Effector memory CD8-positive, alpha-beta T cell (primary cell): Measurements from ENCODE around the gene PDE10A.

ENCODE experiments used
- ATAC-seq: fragments of 150-1000 bp; cut with Tn5 transposase; replicated peaks from 2 replicates; pipeline ENCODE4 v1.10.0; 2021; ENCODE audit warnings: mild to moderate bottlenecking, moderate library complexity
- DNase-seq, 3 experiments: peaks; one replicate each; pipeline ENCODE4 v3.0.0; 2021
- H3K27ac Mint-ChIP-seq, 2 donors: one replicate each; pipeline ENCODE4 v1.8.0; 2022; ENCODE audit warnings: mild to moderate bottlenecking in 2 of 2, mixed read lengths in 2 of 2, moderate library complexity in 2 of 2
- H3K27me3 Mint-ChIP-seq, 2 donors: one replicate each; pipeline ENCODE4 v1.8.0; 2022; ENCODE audit warnings: mixed read lengths in 2 of 2
- H3K36me3 Mint-ChIP-seq: one replicate; pipeline ENCODE4 v1.8.0; 2022; ENCODE audit warnings: mild to moderate bottlenecking, moderate library complexity, mixed read lengths; ENCODE audit not compliant: insufficient read depth
- H3K4me1 Mint-ChIP-seq, 2 donors: one replicate each; pipeline ENCODE4 v1.8.0; 2022; ENCODE audit warnings: low read depth in 2 of 2, mixed read lengths in 2 of 2
- H3K4me3 Mint-ChIP-seq, 2 donors: one replicate each; pipeline ENCODE4 v1.8.0; 2022; ENCODE audit warnings: mild to moderate bottlenecking in 2 of 2, mixed read lengths in 2 of 2, moderate library complexity in 2 of 2
- H3K9me3 Mint-ChIP-seq, 2 donors: one replicate each; pipeline ENCODE4 v1.8.0; 2022; ENCODE audit warnings: mixed read lengths in 2 of 2

Gene PDE10A

GRCh38 chr6:165692106-165692653, 29.1 kb upstream of the PDE10A start:
- Mint-ChIP-seq H3K27me3 (peaks cover 6 to 7% of the 10 kb centered on the region in 2 donors), H3K9me3 (peaks cover 7 to 12% of the 10 kb centered on the region in 2 donors), H3K4me3 (no peak overlapping the region), H3K4me1 (no peaks in the 10 kb centered on the region), H3K27ac (no peak overlapping the region), H3K36me3 (no peaks in the 10 kb centered on the region)
- ATAC-seq (no peak), DNase-seq (no peak)

DNA sequence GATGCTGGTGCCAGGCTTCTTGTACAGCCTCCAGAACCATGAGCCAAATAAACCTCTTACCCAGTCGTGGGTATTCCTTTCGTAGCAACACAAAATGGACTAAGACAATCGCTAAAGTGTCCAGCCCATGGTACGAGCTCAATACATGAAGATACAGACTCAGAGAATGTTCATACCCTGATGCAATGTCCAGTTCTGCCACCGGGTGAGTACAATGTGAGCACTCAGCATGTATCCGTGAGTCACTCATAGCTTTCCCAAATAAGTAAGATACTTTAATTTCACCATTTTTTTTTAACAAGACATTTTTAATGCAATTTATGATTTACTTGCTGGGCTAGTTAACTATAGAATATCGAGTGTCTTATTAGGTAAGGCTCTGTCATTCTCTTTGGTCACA, 26.7 kb upstream of the PDE10A start:
- no peak for ATAC-seq
- Mint-ChIP-seq H3K27ac (no peak overlapping the region), H3K4me3 (no peak overlapping the region), H3K9me3 (peaks cover 7% of the 10 kb centered on the region in 2 donors), H3K36me3 (no peaks in the 10 kb centered on the region), H3K27me3 (peaks cover 0 to 1% of the 10 kb centered on the region in 2 donors), H3K4me1 (no peaks in the 10 kb centered on the region)
- no peak for DNase-seq

DNA sequence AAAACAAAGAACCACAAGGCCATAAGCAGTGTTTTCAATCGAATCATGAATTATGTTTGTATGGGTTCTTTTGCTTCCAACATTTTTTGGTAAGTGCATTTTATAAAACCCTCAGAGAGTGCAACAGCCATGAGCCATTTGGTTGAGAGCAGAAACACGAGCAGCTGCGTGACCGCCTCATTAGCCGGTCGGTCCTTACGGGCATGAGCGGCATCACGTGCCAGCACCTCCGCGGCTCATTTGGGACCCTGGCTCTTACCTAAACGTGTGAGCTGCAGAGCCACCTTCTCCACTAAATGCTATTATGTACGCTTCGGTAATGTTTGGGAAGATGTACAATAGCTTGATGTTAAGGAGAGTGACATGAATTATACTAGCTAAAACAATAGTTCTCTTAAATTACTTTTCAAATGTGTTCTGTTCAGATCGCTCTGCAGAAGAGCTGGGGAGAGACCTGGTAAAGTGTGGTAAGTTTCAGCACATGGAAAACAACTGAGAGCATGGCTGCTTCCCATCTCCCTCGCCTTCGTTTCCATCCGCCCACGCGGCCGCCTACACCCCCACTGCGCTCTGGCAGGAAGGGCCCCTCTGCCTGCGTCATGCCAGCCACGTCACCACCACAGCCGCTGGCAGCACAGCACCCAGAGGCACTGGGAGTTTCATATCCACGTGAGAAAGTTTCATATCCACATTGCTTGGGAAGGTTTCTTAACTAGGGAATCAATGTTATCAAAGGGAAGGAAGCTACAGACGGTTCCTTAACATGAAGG, 23.7 kb upstream of the PDE10A start:
- peaks cover 7% of the 10 kb centered on the region in 2 donors for H3K9me3 Mint-ChIP-seq
- no peak overlapping the region for H3K4me3 Mint-ChIP-seq
- H3K4me1 Mint-ChIP-seq = no peaks in the 10 kb centered on the region
- DNase-seq (no peak), ATAC-seq (no peak)
- H3K27ac Mint-ChIP-seq = peak overlapping the region in 1 of 2 donors; percentile 54
- H3K36me3 Mint-ChIP-seq = no peaks in the 10 kb centered on the region
- peaks cover 0 to 5% of the 10 kb centered on the region in 2 donors for H3K27me3 Mint-ChIP-seq

GRCh38 chr6:165685302-165685701, 22.3 kb upstream of the PDE10A start:
- H3K4me3 Mint-ChIP-seq = no peak overlapping the region

GRCh38 chr6:165684333-165684732, 21.3 kb upstream of the PDE10A start:
- H3K27me3 Mint-ChIP-seq = peaks cover 0 to 5% of the 10 kb centered on the region in 2 donors
- no peak for ATAC-seq
- peaks cover 3% of the 10 kb centered on the region for H3K36me3 Mint-ChIP-seq
- no peaks in the 10 kb centered on the region for H3K4me1 Mint-ChIP-seq
- H3K27ac Mint-ChIP-seq = no peak overlapping the region
- H3K4me3 Mint-ChIP-seq = no peak overlapping the region
- peaks cover 2% of the 10 kb centered on the region in 2 donors for H3K9me3 Mint-ChIP-seq
- DNase-seq = no peak

More at GRCh38 chr6:165685302-165685701, 22.3 kb upstream of the PDE10A start:
- ATAC-seq (no peak), DNase-seq (no peak)
- peaks cover 0 to 5% of the 10 kb centered on the region in 2 donors for H3K27me3 Mint-ChIP-seq
- H3K27ac Mint-ChIP-seq = no peak overlapping the region
- H3K9me3 Mint-ChIP-seq = peaks cover 5 to 7% of the 10 kb centered on the region in 2 donors
- H3K4me1 Mint-ChIP-seq = no peaks in the 10 kb centered on the region
- peaks cover 2% of the 10 kb centered on the region for H3K36me3 Mint-ChIP-seq

- H3K4me1 Mint-ChIP-seq = no peaks in the 10 kb centered on the region
- ATAC-seq (no peak), DNase-seq (no peak)
- H3K27me3 Mint-ChIP-seq = peaks cover 0 to 5% of the 10 kb centered on the region in 2 donors
- H3K27ac Mint-ChIP-seq = no peak overlapping the region
- H3K4me3 Mint-ChIP-seq = no peak overlapping the region
- peaks cover 7 to 15% of the 10 kb centered on the region in 2 donors for H3K9me3 Mint-ChIP-seq
- peaks cover 3% of the 10 kb centered on the region for H3K36me3 Mint-ChIP-seq
Measured at GRCh38 chr6:165680975-165681374, 17.9 kb upstream of the PDE10A start.

- Mint-ChIP-seq H3K27me3 (peaks cover 0 to 5% of the 10 kb centered on the region in 2 donors), H3K36me3 (peaks cover 3% of the 10 kb centered on the region), H3K4me3 (no peak overlapping the region), H3K4me1 (no peaks in the 10 kb centered on the region), H3K27ac (no peak overlapping the region), H3K9me3 (peaks cover 7 to 15% of the 10 kb centered on the region in 2 donors)
- no peak for DNase-seq
- ATAC-seq = no peak
Measured at GRCh38 chr6:165679326-165679725, 16.3 kb upstream of the PDE10A start.

DNA sequence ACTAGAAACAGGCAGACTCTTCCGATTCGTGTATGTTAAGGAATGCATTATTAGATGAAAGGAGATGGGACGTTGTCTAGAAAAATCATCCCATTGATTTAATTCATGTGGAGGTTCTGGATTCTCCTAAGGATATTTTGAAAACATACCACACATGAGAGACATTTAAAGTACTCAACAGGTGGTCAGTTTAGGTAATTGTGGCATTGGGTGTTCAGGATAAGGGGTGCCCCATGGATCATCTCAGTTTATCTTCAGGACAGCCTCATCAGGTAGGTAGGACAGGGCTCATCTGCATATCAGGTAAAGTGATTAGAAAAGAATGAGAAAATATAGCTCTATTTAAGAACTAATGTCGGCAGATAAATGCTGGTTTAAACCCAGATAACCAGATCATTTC, 15.9 kb upstream of the PDE10A start:
- Mint-ChIP-seq H3K27ac (no peak overlapping the region), H3K36me3 (peaks cover 3% of the 10 kb centered on the region), H3K4me1 (no peaks in the 10 kb centered on the region), H3K4me3 (no peak overlapping the region), H3K9me3 (peaks cover 7 to 15% of the 10 kb centered on the region in 2 donors), H3K27me3 (peaks cover 0 to 2% of the 10 kb centered on the region in 2 donors)
- no peak for ATAC-seq
- DNase-seq = no peak

DNA sequence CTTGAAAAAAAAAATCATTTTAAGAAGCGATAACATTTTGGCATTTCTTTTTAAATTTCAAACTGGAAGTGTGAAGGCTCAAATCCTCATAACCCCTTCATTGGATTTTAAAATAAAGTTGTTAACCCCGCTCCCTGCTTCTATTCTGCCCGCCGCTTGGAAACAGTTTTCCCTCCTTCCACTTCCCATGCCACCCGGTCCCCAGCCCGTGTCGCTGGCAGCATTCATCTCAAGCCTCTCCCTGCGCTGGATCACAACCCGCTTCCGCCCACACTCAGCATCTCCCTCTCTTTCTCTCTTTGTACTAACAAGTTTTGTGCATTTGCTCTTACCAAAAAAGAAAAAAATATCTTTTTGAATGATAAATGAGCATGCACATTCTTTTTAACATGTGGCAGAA, 15.4 kb upstream of the PDE10A start:
- H3K36me3 Mint-ChIP-seq = peaks cover 3% of the 10 kb centered on the region
- H3K4me1 Mint-ChIP-seq = no peaks in the 10 kb centered on the region
- H3K27me3 Mint-ChIP-seq = no peaks in the 10 kb centered on the region
- H3K9me3 Mint-ChIP-seq = peaks cover 7 to 15% of the 10 kb centered on the region in 2 donors
- DNase-seq = no peak
- H3K27ac Mint-ChIP-seq = no peak overlapping the region
- ATAC-seq = no peak
- H3K4me3 Mint-ChIP-seq = no peak overlapping the region

- no peak for ATAC-seq
- no peak overlapping the region for H3K27ac Mint-ChIP-seq
- peaks cover 3% of the 10 kb centered on the region for H3K36me3 Mint-ChIP-seq
- H3K9me3 Mint-ChIP-seq = peaks cover 9 to 15% of the 10 kb centered on the region in 2 donors
- H3K4me3 Mint-ChIP-seq = no peak overlapping the region
- no peak for DNase-seq
- no peaks in the 10 kb centered on the region for H3K4me1 Mint-ChIP-seq
- no peaks in the 10 kb centered on the region for H3K27me3 Mint-ChIP-seq
Measured at GRCh38 chr6:165677091-165677490, 14.1 kb upstream of the PDE10A start.

- peaks cover 9 to 15% of the 10 kb centered on the region in 2 donors for H3K9me3 Mint-ChIP-seq
- H3K4me3 Mint-ChIP-seq = no peak overlapping the region
- peaks cover under 1 to 3% of the 10 kb centered on the region in 2 donors for H3K27me3 Mint-ChIP-seq
- H3K27ac Mint-ChIP-seq = no peak overlapping the region
- H3K4me1 Mint-ChIP-seq = no peaks in the 10 kb centered on the region
- peaks cover 3% of the 10 kb centered on the region for H3K36me3 Mint-ChIP-seq
- DNase-seq (no peak), ATAC-seq (no peak)
Measured at GRCh38 chr6:165676435-165677068, 13.5 kb upstream of the PDE10A start.

- H3K36me3 Mint-ChIP-seq = no peaks in the 10 kb centered on the region
- H3K4me1 Mint-ChIP-seq = no peaks in the 10 kb centered on the region
Measured at GRCh38 chr6:165675120-165675519, 12.1 kb upstream of the PDE10A start.

DNA sequence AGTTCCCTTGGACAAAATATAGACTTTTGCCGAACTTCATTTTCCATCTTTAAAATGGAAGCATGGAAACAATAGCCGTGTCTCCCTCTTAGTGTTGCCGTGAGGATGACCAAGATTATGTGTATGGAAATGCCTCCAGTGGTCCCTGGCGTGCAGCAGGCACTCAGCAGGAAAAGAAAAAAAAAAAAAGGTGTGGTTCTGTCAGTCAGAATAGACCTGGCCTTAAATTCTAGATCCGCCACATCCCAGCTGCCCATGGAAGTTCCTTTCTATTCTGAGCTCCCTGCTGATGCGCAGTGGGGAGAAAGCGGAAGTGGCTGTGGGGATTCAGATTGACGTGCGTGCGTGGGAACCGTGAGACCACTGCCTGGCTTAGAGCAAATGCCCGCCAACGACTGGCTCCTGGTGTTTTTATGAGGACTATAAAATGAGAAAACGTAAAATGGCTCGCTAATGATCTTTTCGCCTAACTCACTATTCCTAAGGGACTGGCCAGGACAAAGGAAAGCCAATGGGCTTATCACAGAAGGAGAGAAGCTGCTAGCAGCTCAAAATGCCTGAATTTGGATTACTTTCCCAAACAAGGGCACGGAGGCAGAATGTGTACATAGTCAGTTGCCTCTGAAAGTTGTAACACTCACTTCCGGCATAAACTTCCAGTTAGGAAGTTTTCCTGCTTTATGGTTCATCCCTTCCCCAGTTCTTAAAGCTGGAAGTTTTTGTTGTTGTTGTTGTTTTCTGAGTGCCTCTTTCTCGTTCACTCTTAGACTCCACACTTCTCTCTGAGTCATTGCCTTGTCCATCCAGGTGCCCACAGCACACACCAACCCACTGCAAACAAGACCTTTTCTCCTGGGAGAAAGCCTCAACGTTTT, 11.4 kb upstream of the PDE10A start:
- Mint-ChIP-seq H3K4me1 (no peaks in the 10 kb centered on the region), H3K27me3 (peaks cover 5 to 9% of the 10 kb centered on the region in 2 donors), H3K36me3 (no peaks in the 10 kb centered on the region), H3K4me3 (no peak overlapping the region), H3K27ac (no peak overlapping the region), H3K9me3 (peaks cover 9 to 15% of the 10 kb centered on the region in 2 donors)
- DNase-seq = no peak
- no peak for ATAC-seq

More at GRCh38 chr6:165675120-165675519, 12.1 kb upstream of the PDE10A start:
- peaks cover 5 to 9% of the 10 kb centered on the region in 2 donors for H3K27me3 Mint-ChIP-seq
- H3K9me3 Mint-ChIP-seq = peaks cover 9 to 15% of the 10 kb centered on the region in 2 donors
- H3K4me3 Mint-ChIP-seq = no peak overlapping the region
- ATAC-seq (no peak), DNase-seq (no peak)
- no peak overlapping the region for H3K27ac Mint-ChIP-seq
